GOT3 (cell line): ENCODE measurements around the gene GLYATL1.

Experiments used
- DNase-seq: peaks from one replicate; lab custom pipeline; 2025; ENCODE audit warnings: mixed read lengths; lab: John Stamatoyannopoulos, UW

The GLYATL1 gene

GRCh38 chr11:58926695-58927094 is 12.6 kb upstream of the GLYATL1 start:
- no peak for DNase-seq

- DNase-seq = no peak
These were observed 11.7 kb upstream of the GLYATL1 start for GRCh38 chr11:58927393-58928106.

GRCh38 chr11:58928107-58928499 is 11.2 kb upstream of the GLYATL1 start:
- no peak for DNase-seq

GRCh38 chr11:58928691-58929090 is 10.6 kb upstream of the GLYATL1 start:
- no peak for DNase-seq

GRCh38 chr11:58930926-58931325 is 8.4 kb upstream of the GLYATL1 start:
- no peak for DNase-seq

- no peak for DNase-seq
These were observed 5.6 kb upstream of the GLYATL1 start for GRCh38 chr11:58933661-58934060.

- DNase-seq = no peak
These were observed 4.3 kb upstream of the GLYATL1 start for GRCh38 chr11:58934945-58935513.

GRCh38 chr11:58938398-58938797 is 890 bp upstream of the GLYATL1 start:
- no peak for DNase-seq

GRCh38 chr11:58940028-58940427 is 740 bp downstream of the GLYATL1 start:
- no peak for DNase-seq

GRCh38 chr11:58941838-58942237 is 2.5 kb downstream of the GLYATL1 start:
- DNase-seq = no peak

GRCh38 chr11:58945663-58946062 is 6.4 kb downstream of the GLYATL1 start:
- no peak for DNase-seq

- DNase-seq = no peak
These were observed 9.9 kb downstream of the GLYATL1 start for GRCh38 chr11:58949184-58949583.

GRCh38 chr11:58957922-58958321 is 18.6 kb downstream of the GLYATL1 start:
- no peak for DNase-seq

- DNase-seq = no peak
These were observed 19.2 kb downstream of the GLYATL1 start for GRCh38 chr11:58958500-58958899.

- DNase-seq = no peak
These were observed 24.3 kb downstream of the GLYATL1 start for GRCh38 chr11:58963551-58964104.

GRCh38 chr11:58965246-58965985 is 26.1 kb downstream of the GLYATL1 start:
- no peak for DNase-seq

GRCh38 chr11:58968251-58968711 is 29.0 kb downstream of the GLYATL1 start:
- DNase-seq = no peak

GRCh38 chr11:58977470-58977869 is 38.2 kb downstream of the GLYATL1 start:
- no peak for DNase-seq

GRCh38 chr11:58979222-58979621 is 39.9 kb downstream of the GLYATL1 start:
- no peak for DNase-seq

GRCh38 chr11:58980159-58980843 is 41.0 kb downstream of the GLYATL1 start:
- no peak for DNase-seq

- DNase-seq = no peak
These were observed 53.2 kb downstream of the GLYATL1 start for GRCh38 chr11:58992489-58992888.

- no peak for DNase-seq
These were observed 54.9 kb downstream of the GLYATL1 start for GRCh38 chr11:58994171-58994570.
